GM23338 (cell line): ENCODE results near the gene RYR3. TPM values are rescaled to one million over a fixed set of nuclear protein-coding genes. Genes with fewer than 3 reads are reported as not detected.
A peak's percentile ranks its signal among the peaks of the same experiment; 100 is the strongest.

Source experiments
- ATAC-seq: fragments of 200-7000 bp; cut with Tn5 transposase; 3 replicates; pipeline ENCODE4 v1.9.1; 2020
- DNase-seq: peaks from one replicate; pipeline ENCODE4 v3.0.0-alpha.2; 2015; ENCODE audit warnings: low spot score
- H2AFZ ChIP-seq: fragments of 200-600 bp; sonication (generic); 2 replicates; pipeline ENCODE4 v1.8.0; 2016; ENCODE audit warnings: antibody characterized with exemption, mild to moderate bottlenecking, moderate library complexity
- H3F3A ChIP-seq: fragments of 200-600 bp; sonication (generic); replicated peaks from 2 replicates; pipeline ENCODE4 v1.8.0; 2017; ENCODE audit warnings: antibody characterized with exemption, mixed run types, low read depth
- H3K27ac ChIP-seq: fragments of 200-600 bp; sonication (generic); 2 replicates; pipeline ENCODE4 v1.6.1; 2016; ENCODE audit warnings: low read depth
- H3K27me3 ChIP-seq: fragments of 200-600 bp; sonication (generic); 2 replicates; pipeline ENCODE4 v1.8.0; 2016; ENCODE audit warnings: mild to moderate bottlenecking, mixed run types, moderate library complexity; ENCODE audit not compliant: insufficient read depth
- H3K36me3 ChIP-seq: fragments of 200-600 bp; sonication (generic); 2 replicates; pipeline ENCODE4 v1.8.0; 2016; ENCODE audit warnings: mild to moderate bottlenecking; ENCODE audit not compliant: insufficient read depth
- H3K4me1 ChIP-seq: fragments of 200-600 bp; sonication (generic); 2 replicates; pipeline ENCODE4 v1.8.0; 2016; ENCODE audit warnings: mild to moderate bottlenecking, moderate library complexity; ENCODE audit not compliant: insufficient read depth
- H3K4me2 ChIP-seq: fragments of 200-600 bp; sonication (generic); 2 replicates; pipeline ENCODE4 v1.7.1; 2017; ENCODE audit warnings: mixed run types
- H3K4me3 ChIP-seq: fragments of 200-600 bp; sonication (generic); 2 replicates; pipeline ENCODE4 v1.6.1; 2016; ENCODE audit warnings: mixed run types
- H3K79me2 ChIP-seq: fragments of 200-600 bp; sonication (generic); replicated peaks from 2 replicates; pipeline ENCODE4 v1.8.0; 2017; ENCODE audit warnings: mild to moderate bottlenecking; ENCODE audit not compliant: insufficient read depth
- H3K9me2 ChIP-seq: fragments of 200-600 bp; sonication (generic); 2 replicates; pipeline ENCODE4 v1.8.0; 2017; ENCODE audit not compliant: insufficient read depth
- H4K20me1 ChIP-seq: fragments of 200-600 bp; sonication (generic); replicated peaks from 2 replicates; pipeline ENCODE4 v1.8.0; 2017; ENCODE audit warnings: mild to moderate bottlenecking; ENCODE audit not compliant: insufficient read depth
- H3K27ac Mint-ChIP-seq: 2 replicates; pipeline ENCODE4 v1.8.0; 2020; ENCODE audit warnings: inconsistent platforms, mild to moderate bottlenecking, moderate library complexity, mixed read lengths
- H3K27me3 Mint-ChIP-seq: 3 replicates; pipeline ENCODE4 v1.8.0; 2022; ENCODE audit warnings: low read depth, mild to moderate bottlenecking, moderate library complexity, mixed read lengths, inconsistent platforms; ENCODE audit not compliant: insufficient read depth, poor library complexity
- H3K36me3 Mint-ChIP-seq: 3 replicates; pipeline ENCODE4 v1.8.0; 2021; ENCODE audit warnings: low read depth, mild to moderate bottlenecking, inconsistent platforms, moderate library complexity, mixed read lengths
- H3K4me1 Mint-ChIP-seq: 3 replicates; pipeline ENCODE4 v1.8.0; 2020; ENCODE audit warnings: mild to moderate bottlenecking, inconsistent platforms, mixed read lengths
- H3K4me3 Mint-ChIP-seq: 3 replicates; pipeline ENCODE4 v1.8.0; 2021; ENCODE audit warnings: moderate library complexity, mild to moderate bottlenecking, inconsistent platforms, mixed read lengths
- H3K9me3 Mint-ChIP-seq: 3 replicates; pipeline ENCODE4 v1.8.0; 2020; ENCODE audit warnings: moderate library complexity, mild to moderate bottlenecking, inconsistent platforms, mixed read lengths
- POLR2AphosphoS5 ChIP-seq: IDR thresholded peaks from 2 replicates; pipeline ENCODE4 v1.6.1; 2016; ENCODE audit warnings: antibody characterized with exemption, low read depth
- STAT1 ChIP-seq: IDR thresholded peaks from one replicate; pipeline ENCODE4 v1.6.1; 2016; ENCODE audit warnings: antibody characterized with exemption; ENCODE audit not compliant: unreplicated experiment
- ZNF114 ChIP-seq: fragments of 250-450 bp; sonication (Bioruptor Pico); IDR thresholded peaks from 2 replicates; pipeline ENCODE4 v1.5.0; 2020; ENCODE audit warnings: mild to moderate bottlenecking, moderate library complexity
- ZNF331 ChIP-seq: fragments of 250-450 bp; sonication (Bioruptor Pico); IDR thresholded peaks from 2 replicates; pipeline ENCODE4 v1.5.0; 2020; ENCODE audit warnings: low read depth, mild to moderate bottlenecking, moderate library complexity
- ZNF462 ChIP-seq: fragments of 250-450 bp; sonication (Bioruptor Pico); IDR thresholded peaks from 2 replicates; pipeline ENCODE4 v1.5.0; 2020; ENCODE audit warnings: mild to moderate bottlenecking, moderate library complexity
- polyA plus RNA-seq: library from polyadenylated mRNA; unstranded; fragments of >200 nt; fragmentation: Nextera tagmentation; extraction: Ambion mirVana; gene quantifications from 2 replicates; pipeline ENCODE4 v1.2.1, GENCODE V29; 2016
- total RNA-seq: library from RNA; depleted of rRNA; stranded (reverse); fragments of >200 nt; shearing (Covaris generic); gene quantifications from 2 replicates; pipeline ENCODE4 v1.2.3, GENCODE V29; 2014

The RYR3 gene
- total and polyA plus RNA-seq, 2 experiments from 2014 or later, result 1.1 to 1.2 TPM

GRCh38 chr15:33834892-33835743, 524.4 kb downstream of the RYR3 start (continued):
- TF ChIP-seq ZNF462 (CRISPR knock-in tag), result peak; percentile 90

- DNase-seq, result no peak
- Histone ChIP-seq H3K4me1 (peaks cover 14% of the 10 kb centered on the region), H3K27ac (no peak overlapping the region), H3K4me2 (no peak overlapping the region), H3F3A (no peaks in the 10 kb centered on the region), H4K20me1 (no peaks in the 10 kb centered on the region), H2AFZ (no peak overlapping the region), H3K79me2 (no peaks in the 10 kb centered on the region), H3K27me3 (no peaks in the 10 kb centered on the region), H3K9me2 (peaks cover 25% of the 10 kb centered on the region), H3K4me3 (no peak overlapping the region), H3K36me3 (no peaks in the 10 kb centered on the region)
- H3K9me3 Mint-ChIP-seq, result no peaks in the 10 kb centered on the region
- peaks cover 3% of the 10 kb centered on the region; the same call in 1 of the 3 replicates for H3K36me3 Mint-ChIP-seq
- no peak overlapping the region for H3K27ac Mint-ChIP-seq
- H3K4me1 Mint-ChIP-seq, result peaks cover 30% of the 10 kb centered on the region
- H3K27me3 Mint-ChIP-seq, result peaks cover 8% of the 10 kb centered on the region
- no peak overlapping the region for H3K4me3 Mint-ChIP-seq
- ATAC-seq, result no peak
- no peak for TF ChIP-seq ZNF462 (CRISPR knock-in tag)
- TF ChIP-seq POLR2AphosphoS5, result no peak
- no peak for TF ChIP-seq ZNF114 (CRISPR knock-in tag)
- no peak for TF ChIP-seq STAT1
- TF ChIP-seq ZNF331 (CRISPR knock-in tag), result no peak
Observed at GRCh38 chr15:33837294-33837693, 526.5 kb downstream of the RYR3 start.
